Dedifferentiated amniotic fluid mesenchymal stem cell (primary cell): Measurements from ENCODE around the gene NR2C2.
"Not testable (repeated sequence)": the region's sequence is repeated elsewhere in the genome, so short reads cannot be mapped to it uniquely, and the experiment has no call there.

ENCODE experiments used
- DNase-seq: peaks from one replicate; pipeline ENCODE4 v3.0.0-alpha.2; 2016; ENCODE audit errors: extremely low spot score

Gene NR2C2

GRCh38 chr3:14947100-14947885 is at the start of gene NR2C2:
Gene NR2C2 (plus strand): TSS chr3:14947583. CDS start chr3:15003915, 56,332 bp downstream.
- peak; percentile 61 for DNase-seq

- no peak for DNase-seq
Observed at GRCh38 chr3:14898929-14899328, 48.5 kb upstream of the NR2C2 start.

GRCh38 chr3:14899993-14900618 is 47.3 kb upstream of the NR2C2 start:
- DNase-seq, result no peak

GRCh38 chr3:14900881-14901873 is 46.2 kb upstream of the NR2C2 start:
- no peak for DNase-seq

GRCh38 chr3:14902719-14903118 is 44.7 kb upstream of the NR2C2 start:
- no peak for DNase-seq

GRCh38 chr3:14903501-14903900 is 43.9 kb upstream of the NR2C2 start:
- DNase-seq, result not testable (repeated sequence)

- no peak for DNase-seq
Observed at GRCh38 chr3:14905055-14905657, 42.2 kb upstream of the NR2C2 start.

GRCh38 chr3:14906355-14906971 is 40.9 kb upstream of the NR2C2 start:
- DNase-seq, result no peak

GRCh38 chr3:14907043-14907966 is 40.1 kb upstream of the NR2C2 start:
- no peak for DNase-seq

- DNase-seq, result no peak
Observed at GRCh38 chr3:14909250-14909649, 38.1 kb upstream of the NR2C2 start.

- no peak for DNase-seq
Observed at GRCh38 chr3:14911651-14912050, 35.7 kb upstream of the NR2C2 start.

GRCh38 chr3:14913071-14913925 is 34.1 kb upstream of the NR2C2 start:
- DNase-seq, result no peak

GRCh38 chr3:14913926-14914778 is 33.2 kb upstream of the NR2C2 start:
- no peak for DNase-seq

- DNase-seq, result no peak
Observed at GRCh38 chr3:14914779-14915117, 32.6 kb upstream of the NR2C2 start.

GRCh38 chr3:14915636-14916222 is 31.7 kb upstream of the NR2C2 start:
- no peak for DNase-seq

GRCh38 chr3:14918356-14918860 is 29.0 kb upstream of the NR2C2 start:
- no peak for DNase-seq

GRCh38 chr3:14920536-14920935 is 26.8 kb upstream of the NR2C2 start:
- DNase-seq, result no peak
